ENCODE results near the gene RAD9A. TPM values are rescaled to one million over a fixed set of nuclear protein-coding genes. Genes with fewer than 3 reads are reported as not detected.
"Not testable (repeated sequence)": the region's sequence is repeated elsewhere in the genome, so short reads cannot be mapped to it uniquely, and the experiment has no call there.

Gene RAD9A
- total and polyA plus RNA-seq, 2 donors = 9.5 to 35.2 TPM

- DNase-seq (ENCODE audit: low read depth in 6 of 9, low spot score in 9 of 9) = no peak
- Histone ChIP-seq H3K27me3 (ENCODE audit: control insufficient read depth in 2 of 2, insufficient read depth in 1 of 2, low read length in 1 of 2) (no peaks in the 10 kb centered on the region), H3K4me3 (ENCODE audit: low read length in 2 of 2) (no peak overlapping the region), H3K36me3 (ENCODE audit: control insufficient read depth in 2 of 2, insufficient read depth in 2 of 2, low read length in 1 of 2) (peaks cover 60 to 70% of the 10 kb centered on the region in 2 donors), H3K9me3 (ENCODE audit: control insufficient read depth in 2 of 2, insufficient read depth in 1 of 2, low read length in 1 of 2) (peaks cover 0 to 5% of the 10 kb centered on the region in 2 donors), H3K4me1 (ENCODE audit: control insufficient read depth in 2 of 2, insufficient read depth in 2 of 2, low read length in 2 of 2) (peaks cover 20 to 56% of the 10 kb centered on the region in 2 donors), H3K27ac (ENCODE audit: low read depth in 1 of 2, low read length in 1 of 2) (no peak overlapping the region)
- WGBS = 96% methylated on average over 24 of the region's 24 CpGs
Measured at GRCh38 chr11:67397986-67398660, 6.3 kb downstream of the RAD9A start.

- Histone ChIP-seq H3K4me1 (ENCODE audit: control insufficient read depth in 2 of 2, insufficient read depth in 2 of 2, low read length in 2 of 2) (peaks cover 21 to 62% of the 10 kb centered on the region in 2 donors), H3K4me3 (ENCODE audit: low read length in 2 of 2) (no peak overlapping the region), H3K27ac (ENCODE audit: low read depth in 1 of 2, low read length in 1 of 2) (no peak overlapping the region), H3K27me3 (ENCODE audit: control insufficient read depth in 2 of 2, insufficient read depth in 1 of 2, low read length in 1 of 2) (no peaks in the 10 kb centered on the region), H3K9me3 (ENCODE audit: control insufficient read depth in 2 of 2, insufficient read depth in 1 of 2, low read length in 1 of 2) (peaks cover 0 to 5% of the 10 kb centered on the region in 2 donors), H3K36me3 (ENCODE audit: control insufficient read depth in 2 of 2, insufficient read depth in 2 of 2, low read length in 1 of 2) (peaks cover 53 to 63% of the 10 kb centered on the region in 2 donors)
- WGBS = 95% methylated on average over 31 of the region's 31 CpGs
- DNase-seq (ENCODE audit: low read depth in 6 of 9, low spot score in 9 of 9) = no peak
Measured at GRCh38 chr11:67398661-67399563, 7.1 kb downstream of the RAD9A start.

- Histone ChIP-seq H3K4me3 (ENCODE audit: low read length in 2 of 2) (peak overlapping the region; percentile 61 to 84), H3K27me3 (ENCODE audit: control insufficient read depth in 2 of 2, insufficient read depth in 1 of 2, low read length in 1 of 2) (no peaks in the 10 kb centered on the region), H3K27ac (ENCODE audit: low read depth in 1 of 2, low read length in 1 of 2) (peak overlapping the region; percentile 26 to 86), H3K4me1 (ENCODE audit: control insufficient read depth in 2 of 2, insufficient read depth in 2 of 2, low read length in 2 of 2) (peaks cover 27 to 77% of the 10 kb centered on the region in 2 donors), H3K9me3 (ENCODE audit: control insufficient read depth in 2 of 2, insufficient read depth in 1 of 2, low read length in 1 of 2) (peaks cover 0 to 5% of the 10 kb centered on the region in 2 donors), H3K36me3 (ENCODE audit: control insufficient read depth in 2 of 2, insufficient read depth in 2 of 2, low read length in 1 of 2) (peaks cover 51 to 62% of the 10 kb centered on the region in 2 donors)
- WGBS = 75% methylated on average over 23 of the region's 23 CpGs
- no peak for DNase-seq (ENCODE audit: low read depth in 6 of 9, low spot score in 9 of 9)
Measured at GRCh38 chr11:67400251-67400941, 8.6 kb downstream of the RAD9A start.

- Histone ChIP-seq H3K4me1 (ENCODE audit: control insufficient read depth in 2 of 2, insufficient read depth in 2 of 2, low read length in 2 of 2) (peaks cover 33 to 82% of the 10 kb centered on the region in 2 donors), H3K4me3 (ENCODE audit: low read length in 2 of 2) (peak overlapping the region; percentile 61 to 84), H3K27me3 (ENCODE audit: control insufficient read depth in 2 of 2, insufficient read depth in 1 of 2, low read length in 1 of 2) (no peaks in the 10 kb centered on the region), H3K36me3 (ENCODE audit: control insufficient read depth in 2 of 2, insufficient read depth in 2 of 2, low read length in 1 of 2) (peaks cover 51 to 62% of the 10 kb centered on the region in 2 donors), H3K27ac (ENCODE audit: low read depth in 1 of 2, low read length in 1 of 2) (peak overlapping the region; percentile 26 to 86), H3K9me3 (ENCODE audit: control insufficient read depth in 2 of 2, insufficient read depth in 1 of 2, low read length in 1 of 2) (peaks cover 0 to 5% of the 10 kb centered on the region in 2 donors)
- 7% methylated on average over 27 of the region's 27 CpGs for WGBS
- DNase-seq (ENCODE audit: low read depth in 6 of 9, low spot score in 9 of 9) = no peak
Measured at GRCh38 chr11:67400942-67401494, 9.2 kb downstream of the RAD9A start.

GRCh38 chr11:67401495-67402191 lies 9.9 kb downstream of the RAD9A start, which contains the start of gene PPP1CA:
PPP1CA (minus strand) TSS chr11:67401858; CDS start chr11:67401782, 76 bp downstream.
- peaks cover 39 to 82% of the 10 kb centered on the region in 2 donors for H3K4me1 ChIP-seq (ENCODE audit: control insufficient read depth in 2 of 2, insufficient read depth in 2 of 2, low read length in 2 of 2)
- no peaks in the 10 kb centered on the region for H3K27me3 ChIP-seq (ENCODE audit: control insufficient read depth in 2 of 2, insufficient read depth in 1 of 2, low read length in 1 of 2)
- peaks cover 51 to 62% of the 10 kb centered on the region in 2 donors for H3K36me3 ChIP-seq (ENCODE audit: control insufficient read depth in 2 of 2, insufficient read depth in 2 of 2, low read length in 1 of 2)
- peak within 1 kb of the TSS; percentile 61 to 84 for H3K4me3 ChIP-seq (ENCODE audit: low read length in 2 of 2)
- H3K27ac ChIP-seq (ENCODE audit: low read depth in 1 of 2, low read length in 1 of 2) = peak within 1 kb of the TSS; percentile 98
- peaks cover 0 to 5% of the 10 kb centered on the region in 2 donors for H3K9me3 ChIP-seq (ENCODE audit: control insufficient read depth in 2 of 2, insufficient read depth in 1 of 2, low read length in 1 of 2)
- peak in 7 of 9 donors; percentile 67 to 94 (median 82) for DNase-seq (ENCODE audit: low read depth in 6 of 9, low spot score in 9 of 9)
- WGBS = under 1% methylated on average over 73 of the region's 73 CpGs

GRCh38 chr11:67402192-67402839 lies 10.5 kb downstream of the RAD9A start:
- H3K36me3 ChIP-seq (ENCODE audit: control insufficient read depth in 2 of 2, insufficient read depth in 2 of 2, low read length in 1 of 2) = peaks cover 50 to 62% of the 10 kb centered on the region in 2 donors

GRCh38 chr11:67403085-67403484 lies 11.3 kb downstream of the RAD9A start:
- H3K27me3 ChIP-seq (ENCODE audit: control insufficient read depth in 2 of 2, insufficient read depth in 1 of 2, low read length in 1 of 2); H3K9me3 ChIP-seq (ENCODE audit: control insufficient read depth in 2 of 2, insufficient read depth in 1 of 2, low read length in 1 of 2): not testable (repeated sequence)
- 95% methylated on average over 9 of the region's 9 CpGs for WGBS
- peak overlapping the region in 1 of 2 donors; percentile 87 for H3K4me3 ChIP-seq (ENCODE audit: low read length in 2 of 2)
- H3K4me1 ChIP-seq (ENCODE audit: control insufficient read depth in 2 of 2, insufficient read depth in 2 of 2, low read length in 2 of 2) = peaks cover 54 to 82% of the 10 kb centered on the region in 2 donors
- peak overlapping the region; percentile 93 to 98 for H3K27ac ChIP-seq (ENCODE audit: low read depth in 1 of 2, low read length in 1 of 2)
- peaks cover 48 to 62% of the 10 kb centered on the region in 2 donors for H3K36me3 ChIP-seq (ENCODE audit: control insufficient read depth in 2 of 2, insufficient read depth in 2 of 2, low read length in 1 of 2)
- peak in 1 of 9 donors; percentile 36 for DNase-seq (ENCODE audit: low read depth in 6 of 9, low spot score in 9 of 9)

More at GRCh38 chr11:67402192-67402839, 10.5 kb downstream of the RAD9A start:
- DNase-seq (ENCODE audit: low read depth in 6 of 9, low spot score in 9 of 9); H3K9me3 ChIP-seq (ENCODE audit: control insufficient read depth in 2 of 2, insufficient read depth in 1 of 2, low read length in 1 of 2); H3K27me3 ChIP-seq (ENCODE audit: control insufficient read depth in 2 of 2, insufficient read depth in 1 of 2, low read length in 1 of 2): not testable (repeated sequence)
- peaks cover 46 to 82% of the 10 kb centered on the region in 2 donors for H3K4me1 ChIP-seq (ENCODE audit: control insufficient read depth in 2 of 2, insufficient read depth in 2 of 2, low read length in 2 of 2)
- 63% methylated on average over 19 of the region's 19 CpGs for WGBS
- H3K27ac ChIP-seq (ENCODE audit: low read depth in 1 of 2, low read length in 1 of 2) = peak overlapping the region; percentile 98
- peak overlapping the region; percentile 35 to 84 for H3K4me3 ChIP-seq (ENCODE audit: low read length in 2 of 2)
